Measurements from ENCODE around the gene RTEL1. TPM values are rescaled to one million over a fixed set of nuclear protein-coding genes. Genes with fewer than 3 reads are reported as not detected.

RTEL1 gene
- total and polyA plus RNA-seq, 9 of the 15 experiments (the other 6 are each of a cell fraction or from before 2014, with no cell fraction given), result 0.36 to 61.0 (median 17.9) TPM

DNA sequence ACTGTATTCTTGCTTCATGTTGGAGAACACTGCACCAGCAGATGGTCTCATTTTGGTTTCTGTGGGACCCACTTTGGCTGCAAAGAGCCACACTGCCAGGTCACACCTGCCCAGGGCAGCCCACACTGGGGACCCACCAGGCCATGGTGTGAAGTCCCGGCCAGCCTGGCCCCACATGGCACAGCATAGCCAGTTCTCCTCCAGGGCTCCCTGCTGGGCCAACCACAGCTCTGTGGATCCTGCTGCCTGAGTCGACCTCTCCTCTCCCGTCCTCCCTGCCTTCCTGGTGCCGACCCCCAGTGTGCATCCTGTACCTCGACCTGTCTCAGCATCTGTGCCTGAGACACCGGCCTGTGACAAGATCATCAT lies 46.6 kb downstream of the RTEL1 start:
- Histone ChIP-seq H2AFZ (ENCODE audit: low read depth, low read length) (no peak overlapping the region), H3K9me1 (ENCODE audit: control insufficient read depth, insufficient read depth, low read length) (no peaks in the 10 kb centered on the region), H3K27ac (ENCODE audit: extremely low read depth, low read depth, low read length) (no peak overlapping the region), H3K4me2 (ENCODE audit: insufficient read depth, low read length) (no peak overlapping the region), H3K9ac (ENCODE audit: insufficient read depth in 1 of 2, low read depth in 2 of 2, low read length in 2 of 2) (no peak overlapping the region; a peak in 1 of 4 replicates), H3K27me3 (ENCODE audit: control insufficient read depth in 2 of 2, insufficient read depth in 2 of 2, low read length in 2 of 2) (no peaks in the 10 kb centered on the region), H3K36me3 (ENCODE audit: control insufficient read depth, insufficient read depth, low read length) (peaks cover 49% of the 10 kb centered on the region), H3K9me3 (replicated peaks; ENCODE audit: control insufficient read depth, insufficient read depth, low read depth, low read length) (no peaks in the 10 kb centered on the region), H3K4me1 (replicated peaks in 1 of 2; ENCODE audit: control insufficient read depth in 2 of 2, insufficient read depth in 2 of 2, low read length in 2 of 2) (peaks cover 13 to 81% of the 10 kb centered on the region in 2 experiments), H4K20me1 (replicated peaks; ENCODE audit: control insufficient read depth, insufficient read depth, low read length) (peaks cover 22% of the 10 kb centered on the region), H3K79me2 (ENCODE audit: control insufficient read depth, insufficient read depth, low read length) (peaks cover 48% of the 10 kb centered on the region), H3K4me3 (no peak overlapping the region)
- intact Hi-C loops (cut with micrococcal nuclease) (loop anchor here (5.0 to 10.0 kb wide), 4 partner anchors 80 to 253 kb away; partner anchors contain the start of genes PTK6 and UCKL1), in situ Hi-C loops (cut with MboI) (loop anchor here (5.0 kb wide), 1 partner anchor 158 kb away; the partner anchor contains the start of gene ABHD16B)
- FAIRE-seq (no peak), ATAC-seq (no peak), DNase-seq (ENCODE audit: extremely low read depth in 1 of 4, low spot score in 3 of 4) (peak in 2 of 4 experiments; percentile 3 to 4)
- CTCF ChIA-PET (ENCODE audit: low intra/inter-chr PET ratio), result interaction anchor here (0.6 kb wide), 1 partner anchor 165 kb away, joined by 4 read pairs; no protein-coding TSS in a partner anchor
- no TSS peak for BruUV-seq (replicated peaks)
- POLR2A ChIA-PET, result interaction anchor here (0.5 kb wide), 1 partner anchor 22 kb away, joined by 3 read pairs; no protein-coding TSS in a partner anchor
- TF ChIP-seq SNIP1 (IDR thresholded peaks at IDR 0.05; ENCODE audit: low read depth) (no peak), POLR2G (IDR thresholded peaks at IDR 0.05; ENCODE audit: low read depth, low read length) (peak; percentile 14; the same call in 1 of the 2 replicates)
- 100% methylated on average over 4 of the region's 6 CpGs for whole genome bisulfite sequencing (ENCODE audit: insufficient coverage, low coverage, missing lambda C conversion rate)

DNA sequence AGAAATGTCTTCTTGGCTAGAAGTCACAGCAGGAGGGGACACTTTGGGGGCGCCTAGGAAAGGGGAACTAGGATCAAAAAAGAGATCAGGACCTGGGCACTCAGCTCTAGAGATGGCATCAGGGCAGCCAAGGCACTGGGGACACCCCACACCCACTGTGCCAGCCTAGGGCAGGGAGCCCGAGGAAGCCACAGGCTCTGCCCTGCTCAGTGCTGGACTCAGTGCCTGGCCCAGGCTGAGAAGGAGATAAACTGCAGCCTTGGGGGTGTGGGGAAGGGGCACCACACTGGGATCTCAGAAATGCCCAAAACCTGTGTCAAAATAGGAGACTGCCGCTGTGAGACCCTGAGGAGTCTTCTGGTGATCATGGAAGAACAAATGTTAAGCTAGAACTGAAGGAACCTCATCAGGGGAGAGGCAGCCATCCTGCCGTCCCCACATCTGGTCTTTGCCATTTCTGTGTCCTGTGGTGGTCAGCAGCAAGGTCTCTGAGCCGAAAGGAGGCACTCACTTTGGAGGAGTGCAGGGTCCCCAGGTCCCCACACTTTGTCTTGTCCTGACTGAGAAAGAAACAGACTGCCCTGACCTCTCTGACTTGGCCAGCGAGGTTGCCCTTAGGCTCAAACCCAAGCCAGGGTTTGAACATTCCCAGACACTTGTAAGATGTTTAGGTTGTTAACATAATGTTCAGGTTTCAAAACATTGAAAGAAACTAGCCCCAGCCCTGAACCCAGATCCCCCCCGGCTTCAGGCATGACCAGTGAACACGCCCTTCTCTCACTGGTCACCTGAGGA lies 47.3 kb downstream of the RTEL1 start:
- Histone ChIP-seq H3K4me3 (no peak overlapping the region), H2AFZ (ENCODE audit: low read depth, low read length) (no peak overlapping the region), H4K20me1 (replicated peaks; ENCODE audit: control insufficient read depth, insufficient read depth, low read length) (peaks cover 22% of the 10 kb centered on the region), H3K79me2 (ENCODE audit: control insufficient read depth, insufficient read depth, low read length) (peaks cover 49% of the 10 kb centered on the region), H3K4me1 (replicated peaks in 1 of 2; ENCODE audit: control insufficient read depth in 2 of 2, insufficient read depth in 2 of 2, low read length in 2 of 2) (peaks cover 13 to 79% of the 10 kb centered on the region in 2 experiments), H3K9me1 (ENCODE audit: control insufficient read depth, insufficient read depth, low read length) (no peaks in the 10 kb centered on the region), H3K9ac (ENCODE audit: insufficient read depth in 1 of 2, low read depth in 2 of 2, low read length in 2 of 2) (peak overlapping the region in 1 of 2 experiments; percentile 60; a peak in 1 of 4 replicates), H3K4me2 (ENCODE audit: insufficient read depth, low read length) (no peak overlapping the region), H3K27me3 (ENCODE audit: control insufficient read depth in 2 of 2, insufficient read depth in 2 of 2, low read length in 2 of 2) (no peaks in the 10 kb centered on the region), H3K27ac (ENCODE audit: extremely low read depth, low read depth, low read length) (no peak overlapping the region), H3K9me3 (replicated peaks; ENCODE audit: control insufficient read depth, insufficient read depth, low read depth, low read length) (no peaks in the 10 kb centered on the region), H3K36me3 (ENCODE audit: control insufficient read depth, insufficient read depth, low read length) (peaks cover 52% of the 10 kb centered on the region)
- FAIRE-seq (no peak), DNase-seq (ENCODE audit: extremely low read depth in 1 of 4, low spot score in 3 of 4) (peak in 2 of 4 experiments; percentile 3 to 5), ATAC-seq (no peak)
- TF ChIP-seq MEF2D (tag; conservative IDR thresholded peaks at IDR 0.05; ENCODE audit: low read depth) (no peak), SMAD2 (IDR thresholded peaks at IDR 0.05; ENCODE audit: low read depth, low read length) (no peak), RBFOX2 (IDR thresholded peaks at IDR 0.05; ENCODE audit: low read depth, low read length) (0 out of 2 replicates have a peak, but pooled peaks have one; percentile 6), SUPT5H (IDR thresholded peaks at IDR 0.05) (no peak), RBM39 (optimal IDR thresholded peaks at IDR 0.05; ENCODE audit: low read depth, low read length) (no peak), ZNF766 (CRISPR knock-in tag; conservative IDR thresholded peaks at IDR 0.05) (no peak)
- in situ Hi-C loops (cut with MboI), result loop anchor here (5.0 kb wide), 1 partner anchor 157 kb away; the partner anchor contains the start of gene ABHD16B
- intact Hi-C loops (cut with micrococcal nuclease), result loop anchor here (2.0 to 10.0 kb wide), 5 partner anchors 79 to 252 kb away; partner anchors contain the start of genes PTK6, TPD52L2 and UCKL1
- POLR2A ChIA-PET, result interaction anchor here (0.5 to 4.0 kb wide), 2 partner anchors 160 to 183 kb away, joined by 3 to 23 read pairs; partner anchors contain the start of gene TPD52L2
- 92% methylated on average over 8 of the region's 8 CpGs for WGBS (ENCODE audit: insufficient coverage, low coverage, missing lambda C conversion rate)
- BruUV-seq (replicated peaks), result no TSS peak
- CTCF ChIA-PET (ENCODE audit: low intra/inter-chr PET ratio), result interaction anchor here (0.6 to 2.6 kb wide), 2 partner anchors 159 to 165 kb away, joined by 4 to 18 read pairs; partner anchors contain the start of gene TPD52L2
